ENCODE results near the gene GOPC.
"Not testable (repeated sequence)": the region's sequence is repeated elsewhere in the genome, so short reads cannot be mapped to it uniquely, and the experiment has no call there.

DNA sequence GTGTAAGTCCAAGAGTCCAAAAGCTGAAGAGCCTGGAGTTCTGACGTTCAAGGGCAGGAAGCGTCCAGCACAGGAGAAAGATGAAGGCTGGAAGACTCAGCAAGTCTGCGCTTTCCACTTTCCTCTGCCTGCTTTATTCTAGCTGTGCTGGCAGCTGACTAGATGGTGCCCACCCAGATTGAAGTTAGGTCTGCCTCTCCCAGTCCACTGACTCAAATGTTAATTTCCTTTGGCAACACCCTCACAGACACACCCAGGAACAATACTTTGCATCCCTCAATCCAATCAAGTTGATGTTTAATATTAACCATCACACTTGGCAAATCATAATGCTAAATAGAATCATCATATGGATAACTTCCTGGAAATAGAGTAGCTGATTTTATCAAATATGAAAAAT is 49.7 kb upstream of the GOPC start:
- TF ChIP-seq, protein P1, sequence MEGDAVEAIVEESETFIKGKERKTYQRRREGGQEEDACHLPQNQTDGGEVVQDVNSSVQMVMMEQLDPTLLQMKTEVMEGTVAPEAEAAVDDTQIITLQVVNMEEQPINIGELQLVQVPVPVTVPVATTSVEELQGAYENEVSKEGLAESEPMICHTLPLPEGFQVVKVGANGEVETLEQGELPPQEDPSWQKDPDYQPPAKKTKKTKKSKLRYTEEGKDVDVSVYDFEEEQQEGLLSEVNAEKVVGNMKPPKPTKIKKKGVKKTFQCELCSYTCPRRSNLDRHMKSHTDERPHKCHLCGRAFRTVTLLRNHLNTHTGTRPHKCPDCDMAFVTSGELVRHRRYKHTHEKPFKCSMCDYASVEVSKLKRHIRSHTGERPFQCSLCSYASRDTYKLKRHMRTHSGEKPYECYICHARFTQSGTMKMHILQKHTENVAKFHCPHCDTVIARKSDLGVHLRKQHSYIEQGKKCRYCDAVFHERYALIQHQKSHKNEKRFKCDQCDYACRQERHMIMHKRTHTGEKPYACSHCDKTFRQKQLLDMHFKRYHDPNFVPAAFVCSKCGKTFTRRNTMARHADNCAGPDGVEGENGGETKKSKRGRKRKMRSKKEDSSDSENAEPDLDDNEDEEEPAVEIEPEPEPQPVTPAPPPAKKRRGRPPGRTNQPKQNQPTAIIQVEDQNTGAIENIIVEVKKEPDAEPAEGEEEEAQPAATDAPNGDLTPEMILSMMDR (IDR thresholded peaks at IDR 0.05) = not testable (repeated sequence)
- TF ChIP-seq EZH2 (IDR thresholded peaks at IDR 0.05; ENCODE audit: borderline replicate concordance, insufficient read depth, low read depth, low read length, poor library complexity, severe bottlenecking) = not testable (repeated sequence)
